ENCODE data around the gene COL9A3.

COL9A3 gene

GRCh38 chr20:62819494-62820174 lies 2.8 kb downstream of the COL9A3 start:
- H3K4me1 ChIP-seq (ENCODE audit: insufficient read depth, low read length, poor library complexity, severe bottlenecking), result no peaks in the 10 kb centered on the region
- H3K4me2 ChIP-seq (ENCODE audit: low read depth, low read length, poor library complexity, severe bottlenecking), result no peak overlapping the region
- H2AFZ ChIP-seq (ENCODE audit: low read length), result no peak overlapping the region

GRCh38 chr20:62820208-62820961 lies 3.5 kb downstream of the COL9A3 start:
- Histone ChIP-seq H3K4me3 (ENCODE audit: low read length, poor library complexity, severe bottlenecking) (no peak overlapping the region), H3K4me1 (ENCODE audit: insufficient read depth, low read length, poor library complexity, severe bottlenecking) (no peaks in the 10 kb centered on the region), H3K36me3 (ENCODE audit: insufficient read depth, low read length) (no peaks in the 10 kb centered on the region), H3K9me3 (ENCODE audit: insufficient read depth, low read depth, low read length) (no peaks in the 10 kb centered on the region), H3K79me2 (ENCODE audit: insufficient read depth, low read length) (no peaks in the 10 kb centered on the region), H3K27me3 (ENCODE audit: insufficient read depth, low read length, poor library complexity, severe bottlenecking) (no peaks in the 10 kb centered on the region), H3F3A (ENCODE audit: low read depth) (no peaks in the 10 kb centered on the region), H2AFZ (ENCODE audit: low read length) (no peak overlapping the region), H3K9me2 (replicated peaks; ENCODE audit: low read depth, low read length) (no peaks in the 10 kb centered on the region), H3K4me2 (ENCODE audit: low read depth, low read length, poor library complexity, severe bottlenecking) (no peak overlapping the region), H3K9ac (ENCODE audit: low read depth, low read length, poor library complexity, severe bottlenecking) (no peak overlapping the region), H4K20me1 (ENCODE audit: insufficient read depth, low read length, poor library complexity, severe bottlenecking) (no peaks in the 10 kb centered on the region)
- no peak for TF ChIP-seq EZH2phosphoT487 (IDR thresholded peaks at IDR 0.05; ENCODE audit: borderline replicate concordance)
- TF ChIP-seq, protein P1, sequence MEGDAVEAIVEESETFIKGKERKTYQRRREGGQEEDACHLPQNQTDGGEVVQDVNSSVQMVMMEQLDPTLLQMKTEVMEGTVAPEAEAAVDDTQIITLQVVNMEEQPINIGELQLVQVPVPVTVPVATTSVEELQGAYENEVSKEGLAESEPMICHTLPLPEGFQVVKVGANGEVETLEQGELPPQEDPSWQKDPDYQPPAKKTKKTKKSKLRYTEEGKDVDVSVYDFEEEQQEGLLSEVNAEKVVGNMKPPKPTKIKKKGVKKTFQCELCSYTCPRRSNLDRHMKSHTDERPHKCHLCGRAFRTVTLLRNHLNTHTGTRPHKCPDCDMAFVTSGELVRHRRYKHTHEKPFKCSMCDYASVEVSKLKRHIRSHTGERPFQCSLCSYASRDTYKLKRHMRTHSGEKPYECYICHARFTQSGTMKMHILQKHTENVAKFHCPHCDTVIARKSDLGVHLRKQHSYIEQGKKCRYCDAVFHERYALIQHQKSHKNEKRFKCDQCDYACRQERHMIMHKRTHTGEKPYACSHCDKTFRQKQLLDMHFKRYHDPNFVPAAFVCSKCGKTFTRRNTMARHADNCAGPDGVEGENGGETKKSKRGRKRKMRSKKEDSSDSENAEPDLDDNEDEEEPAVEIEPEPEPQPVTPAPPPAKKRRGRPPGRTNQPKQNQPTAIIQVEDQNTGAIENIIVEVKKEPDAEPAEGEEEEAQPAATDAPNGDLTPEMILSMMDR (conservative IDR thresholded peaks at IDR 0.05; ENCODE audit: low read length), result no peak

More at GRCh38 chr20:62819494-62820174, 2.8 kb downstream of the COL9A3 start:
- Histone ChIP-seq H3F3A (ENCODE audit: low read depth) (no peaks in the 10 kb centered on the region), H3K9ac (ENCODE audit: low read depth, low read length, poor library complexity, severe bottlenecking) (no peak overlapping the region), H3K27me3 (ENCODE audit: insufficient read depth, low read length, poor library complexity, severe bottlenecking) (no peaks in the 10 kb centered on the region), H3K36me3 (ENCODE audit: insufficient read depth, low read length) (no peaks in the 10 kb centered on the region), H4K20me1 (ENCODE audit: insufficient read depth, low read length, poor library complexity, severe bottlenecking) (no peaks in the 10 kb centered on the region), H3K79me2 (ENCODE audit: insufficient read depth, low read length) (no peaks in the 10 kb centered on the region), H3K9me2 (replicated peaks; ENCODE audit: low read depth, low read length) (no peaks in the 10 kb centered on the region), H3K9me3 (ENCODE audit: insufficient read depth, low read depth, low read length) (no peaks in the 10 kb centered on the region), H3K4me3 (ENCODE audit: low read length, poor library complexity, severe bottlenecking) (no peak overlapping the region)
- no peak for TF ChIP-seq EZH2phosphoT487 (IDR thresholded peaks at IDR 0.05; ENCODE audit: borderline replicate concordance)
- TF ChIP-seq, protein P1 (conservative IDR thresholded peaks at IDR 0.05; ENCODE audit: low read length), result no peak

- TF ChIP-seq EZH2phosphoT487 (IDR thresholded peaks at IDR 0.05; ENCODE audit: borderline replicate concordance), result no peak
- TF ChIP-seq, protein P1 (conservative IDR thresholded peaks at IDR 0.05; ENCODE audit: low read length), result no peak
- Histone ChIP-seq H3K9me3 (ENCODE audit: insufficient read depth, low read depth, low read length) (no peaks in the 10 kb centered on the region), H4K20me1 (ENCODE audit: insufficient read depth, low read length, poor library complexity, severe bottlenecking) (no peaks in the 10 kb centered on the region), H3K79me2 (ENCODE audit: insufficient read depth, low read length) (no peaks in the 10 kb centered on the region), H3K9me2 (replicated peaks; ENCODE audit: low read depth, low read length) (no peaks in the 10 kb centered on the region), H3K4me2 (ENCODE audit: low read depth, low read length, poor library complexity, severe bottlenecking) (no peak overlapping the region), H3F3A (ENCODE audit: low read depth) (no peaks in the 10 kb centered on the region), H3K9ac (ENCODE audit: low read depth, low read length, poor library complexity, severe bottlenecking) (no peak overlapping the region), H3K36me3 (ENCODE audit: insufficient read depth, low read length) (no peaks in the 10 kb centered on the region), H3K27me3 (ENCODE audit: insufficient read depth, low read length, poor library complexity, severe bottlenecking) (no peaks in the 10 kb centered on the region), H2AFZ (ENCODE audit: low read length) (no peak overlapping the region), H3K4me1 (ENCODE audit: insufficient read depth, low read length, poor library complexity, severe bottlenecking) (no peaks in the 10 kb centered on the region), H3K4me3 (ENCODE audit: low read length, poor library complexity, severe bottlenecking) (no peak overlapping the region)
Observed at GRCh38 chr20:62820962-62821725, 4.3 kb downstream of the COL9A3 start.

All from Loucy (cell line).